Uterus (tissue), 4 donors: ENCODE results near the gene P2RY1. TPM values are rescaled to one million over a fixed set of nuclear protein-coding genes. Genes with fewer than 3 reads are reported as not detected.
"Not testable (repeated sequence)": the region's sequence is repeated elsewhere in the genome, so short reads cannot be mapped to it uniquely, and the experiment has no call there.

ENCODE experiments used
- DNase-seq, 2 donors: peaks; one replicate each; pipeline ENCODE4 v3.0.0-alpha.2; 2019 to 2020
- H3K27ac ChIP-seq, 2 donors: fragments of 200-600 bp; sonication (generic); 1 replicate in 1 of 2; 2 replicates in 1 of 2; pipeline ENCODE4 v1.5.1; 2016 to 2018
- H3K27me3 ChIP-seq, 2 donors: fragments of 200-600 bp; sonication (generic); one replicate each; pipeline ENCODE4 v1.5.1; 2018 to 2019; ENCODE audit warnings: control low read depth in 1 of 2
- H3K36me3 ChIP-seq, 2 donors: fragments of 200-600 bp; sonication (generic); one replicate each; pipeline ENCODE4 v1.5.1; 2019; ENCODE audit warnings: control low read depth in 1 of 2
- H3K4me1 ChIP-seq, 2 donors: fragments of 200-600 bp; sonication (generic); one replicate each; pipeline ENCODE4 v1.5.1; 2018 to 2019; ENCODE audit warnings: control low read depth in 1 of 2
- H3K4me3 ChIP-seq, 2 donors: fragments of 200-600 bp; sonication (generic); 1 replicate in 1 of 2; 2 replicates in 1 of 2; pipeline ENCODE4 v1.5.1; 2018 to 2019; ENCODE audit warnings: mild to moderate bottlenecking in 1 of 2
- H3K9me3 ChIP-seq, 2 donors: fragments of 200-600 bp; sonication (generic); one replicate each; pipeline ENCODE4 v1.5.1; 2019; ENCODE audit warnings: control low read depth in 1 of 2
- POLR2A ChIP-seq, 2 donors: fragments of 450-650 bp; IDR thresholded peaks; one replicate each; pipeline ENCODE4 v1.6.1; 2016; ENCODE audit warnings: antibody characterized with exemption in 2 of 2, mild to moderate bottlenecking in 1 of 2, moderate library complexity in 1 of 2
- intact Hi-C: fragments of 100-400 bp; cut with DNase I; formaldehyde crosslinking; loops from one replicate; pipeline ENCODE4 v1.15.1; 2023; ENCODE audit warnings: low total_unique reads
- total RNA-seq, 4 donors: library from RNA; depleted of rRNA in 3 of 4; stranded (reverse); fragments of >200 nt in 3 of 4; gene quantifications; one replicate each; pipeline versions ENCODE4 v1.1.0 to v1.2.4, GENCODE V29; 2014 to 2023
- TF ChIP-seq, protein P1 (sequence below), 4 experiments: fragments of 200-600 bp in 2 of 4; fragments of 450-650 bp in 2 of 4; sonication (generic) in 2 of 4; IDR thresholded peaks; one replicate each; pipeline ENCODE4 v1.5.1; 2016 to 2019; ENCODE audit warnings: antibody characterized with exemption in 4 of 4, mild to moderate bottlenecking in 2 of 4, moderate library complexity in 1 of 4
- donor health status: DM: yes; HTN: yes; CAD: no.

P2RY1 gene
- total RNA-seq, 4 donors from 2014 or later, result 4.9 to 30.7 (median 13.8) TPM

DNA sequence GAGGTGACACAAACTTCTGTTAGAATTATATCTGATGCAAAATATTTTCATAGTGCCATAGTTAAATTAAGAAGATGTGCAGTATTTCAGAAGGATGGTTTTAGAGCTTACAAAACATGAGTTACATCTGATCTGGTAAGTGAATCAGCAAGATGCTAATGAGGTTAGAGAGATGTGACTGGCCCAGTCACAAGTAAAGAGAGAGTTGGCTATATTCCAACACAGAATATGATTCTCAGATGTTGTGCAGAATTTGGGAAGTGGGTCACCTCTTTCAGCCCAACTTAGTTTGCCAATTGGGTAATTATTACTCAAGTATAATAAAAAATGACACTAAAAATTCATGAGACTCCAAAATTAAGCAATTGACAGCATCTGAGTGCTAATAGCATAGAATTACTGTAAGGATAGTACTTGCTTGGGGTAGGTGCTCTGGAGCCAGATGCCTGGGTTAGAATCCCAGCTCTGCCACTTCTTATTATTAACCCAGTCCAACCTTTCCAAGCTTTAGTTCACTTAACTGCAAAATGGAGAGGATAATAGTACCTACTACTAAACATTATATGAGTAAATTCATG, 30.8 kb downstream of the P2RY1 start:
- no peak for DNase-seq
- Histone ChIP-seq H3K27me3 (no peaks in the 10 kb centered on the region), H3K4me1 (no peaks in the 10 kb centered on the region), H3K9me3 (no peaks in the 10 kb centered on the region), H3K36me3 (no peaks in the 10 kb centered on the region), H3K4me3 (no peak overlapping the region), H3K27ac (no peak overlapping the region)
- TF ChIP-seq, protein P1, sequence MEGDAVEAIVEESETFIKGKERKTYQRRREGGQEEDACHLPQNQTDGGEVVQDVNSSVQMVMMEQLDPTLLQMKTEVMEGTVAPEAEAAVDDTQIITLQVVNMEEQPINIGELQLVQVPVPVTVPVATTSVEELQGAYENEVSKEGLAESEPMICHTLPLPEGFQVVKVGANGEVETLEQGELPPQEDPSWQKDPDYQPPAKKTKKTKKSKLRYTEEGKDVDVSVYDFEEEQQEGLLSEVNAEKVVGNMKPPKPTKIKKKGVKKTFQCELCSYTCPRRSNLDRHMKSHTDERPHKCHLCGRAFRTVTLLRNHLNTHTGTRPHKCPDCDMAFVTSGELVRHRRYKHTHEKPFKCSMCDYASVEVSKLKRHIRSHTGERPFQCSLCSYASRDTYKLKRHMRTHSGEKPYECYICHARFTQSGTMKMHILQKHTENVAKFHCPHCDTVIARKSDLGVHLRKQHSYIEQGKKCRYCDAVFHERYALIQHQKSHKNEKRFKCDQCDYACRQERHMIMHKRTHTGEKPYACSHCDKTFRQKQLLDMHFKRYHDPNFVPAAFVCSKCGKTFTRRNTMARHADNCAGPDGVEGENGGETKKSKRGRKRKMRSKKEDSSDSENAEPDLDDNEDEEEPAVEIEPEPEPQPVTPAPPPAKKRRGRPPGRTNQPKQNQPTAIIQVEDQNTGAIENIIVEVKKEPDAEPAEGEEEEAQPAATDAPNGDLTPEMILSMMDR (IDR thresholded peaks at IDR 0.05), result no peak
- intact Hi-C loops, result no loop called here

DNA sequence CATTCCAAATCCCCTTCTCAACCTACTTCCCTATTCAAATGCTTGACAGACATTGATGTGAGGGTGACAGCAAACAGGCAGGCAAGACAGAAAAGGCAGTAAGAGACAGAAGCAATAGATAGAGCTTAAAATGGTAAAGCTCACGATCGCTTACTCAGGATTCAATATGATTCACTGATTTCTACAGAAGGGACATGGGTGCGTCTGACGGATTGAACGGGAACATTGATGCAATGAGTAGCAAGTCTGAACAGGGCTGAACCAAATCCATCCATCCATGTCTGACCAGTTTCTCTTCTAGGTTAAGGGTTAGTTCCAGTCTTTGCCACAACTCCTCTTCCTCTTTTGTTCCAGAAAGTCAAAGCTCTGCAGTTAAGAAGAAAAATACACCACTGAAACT, 35.1 kb downstream of the P2RY1 start:
- Histone ChIP-seq H3K9me3 (no peaks in the 10 kb centered on the region), H3K4me1 (no peaks in the 10 kb centered on the region), H3K36me3 (no peaks in the 10 kb centered on the region), H3K27ac (no peak overlapping the region), H3K4me3 (no peak overlapping the region), H3K27me3 (no peaks in the 10 kb centered on the region)
- TF ChIP-seq, protein P1 (IDR thresholded peaks at IDR 0.05), result no peak
- intact Hi-C loops, result no loop called here
- DNase-seq, result no peak

DNA sequence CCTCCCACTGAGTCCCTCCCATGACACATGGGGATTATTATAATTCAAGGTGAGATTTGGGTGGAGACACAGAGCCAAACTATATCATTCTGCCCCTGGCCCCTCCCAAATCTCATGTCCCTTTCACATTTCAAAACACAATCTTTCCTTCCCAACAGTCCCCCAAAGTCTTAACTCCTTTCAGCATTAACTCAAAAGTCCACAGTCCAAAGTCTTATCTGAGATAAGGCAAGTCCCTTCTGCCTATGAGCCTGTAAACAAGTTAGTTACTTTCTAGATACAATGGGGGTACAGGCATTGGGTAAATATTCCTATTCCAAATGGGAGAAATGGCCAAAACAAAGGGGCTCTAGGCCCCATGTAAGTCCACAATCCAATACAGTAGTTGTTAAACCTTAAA, 38.4 kb downstream of the P2RY1 start:
- H3K27ac ChIP-seq, intact Hi-C loops, H3K9me3 ChIP-seq, H3K4me1 ChIP-seq, H3K27me3 ChIP-seq, H3K36me3 ChIP-seq, H3K4me3 ChIP-seq, DNase-seq: not testable (repeated sequence)

DNA sequence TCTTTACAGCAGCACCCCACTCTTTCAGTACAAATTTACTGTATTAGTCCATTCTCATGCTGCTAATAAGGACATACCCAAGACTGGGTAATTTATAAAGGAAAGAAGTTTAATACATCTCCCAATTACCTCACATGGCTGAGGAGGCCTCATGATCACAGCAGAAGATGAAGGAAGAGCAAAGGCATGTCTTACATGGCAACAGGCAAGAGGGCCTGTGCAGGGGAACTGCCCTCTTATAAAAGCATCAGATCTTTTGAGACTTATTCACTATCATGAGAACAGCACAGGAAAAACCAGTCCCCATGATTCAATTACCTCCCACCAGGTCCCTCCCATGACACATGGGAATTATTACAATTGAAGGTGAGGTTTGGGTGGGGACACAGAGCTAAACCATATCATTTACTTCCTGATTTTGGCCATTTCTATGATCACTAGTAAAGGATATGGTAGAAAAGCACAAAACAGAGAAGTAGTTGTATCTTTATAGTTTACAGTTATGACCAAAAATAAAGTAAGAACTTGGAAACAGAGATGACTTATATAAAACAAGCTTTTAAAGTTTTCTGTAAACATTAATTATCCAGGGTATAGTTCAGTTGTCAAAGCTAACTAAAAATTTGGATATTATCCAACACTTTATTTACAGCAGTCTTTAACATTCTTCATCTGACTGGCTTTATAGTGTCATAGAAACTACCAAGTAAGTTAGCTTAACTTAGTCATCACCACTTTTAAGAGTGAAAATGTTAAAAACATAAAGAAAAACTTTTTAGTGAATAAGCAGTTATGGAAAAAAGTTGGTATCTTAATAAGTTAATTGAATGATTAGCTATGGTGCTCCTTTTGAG, 40.2 kb downstream of the P2RY1 start:
- Histone ChIP-seq H3K27ac (no peak overlapping the region), H3K36me3 (no peaks in the 10 kb centered on the region), H3K4me1 (no peaks in the 10 kb centered on the region), H3K9me3 (no peaks in the 10 kb centered on the region), H3K27me3 (no peaks in the 10 kb centered on the region), H3K4me3 (no peak overlapping the region)
- TF ChIP-seq POLR2A (IDR thresholded peaks at IDR 0.05), result no peak
- TF ChIP-seq, protein P1 (IDR thresholded peaks at IDR 0.05), result no peak
- intact Hi-C loops, result no loop called here
- DNase-seq, result no peak

DNA sequence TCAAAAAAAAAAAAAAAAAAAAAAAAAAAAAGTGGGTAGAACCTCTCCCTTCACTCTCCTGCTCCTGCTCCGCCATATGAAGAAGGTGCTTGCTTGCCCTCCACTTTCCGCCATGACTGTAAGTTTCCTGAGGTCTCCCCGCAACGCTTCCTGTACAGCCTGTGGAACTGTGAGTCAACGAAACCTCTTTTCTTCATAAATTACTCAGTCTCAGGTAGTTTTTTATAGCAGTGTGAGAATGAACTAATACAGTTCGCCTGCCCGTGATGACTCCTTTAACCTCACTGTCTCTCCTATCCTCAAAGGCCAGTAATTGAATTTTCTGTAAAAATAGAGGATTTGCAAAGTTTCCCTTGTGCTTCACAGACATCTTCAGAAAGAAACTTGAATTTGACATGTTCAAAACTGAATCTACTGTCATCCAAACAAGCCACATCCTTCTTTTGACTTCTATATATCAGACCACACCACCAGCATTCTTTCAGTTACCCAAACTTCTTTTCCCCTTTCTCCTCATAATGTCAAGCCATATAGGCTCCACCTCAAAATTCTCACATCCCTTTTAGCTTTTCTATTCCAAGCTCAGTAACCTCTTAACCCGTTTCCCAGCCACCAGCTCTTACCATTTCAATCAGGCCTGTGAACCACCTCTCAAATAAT, 44.3 kb downstream of the P2RY1 start:
- intact Hi-C loops, result no loop called here
- Histone ChIP-seq H3K4me3 (no peak overlapping the region), H3K27me3 (no peaks in the 10 kb centered on the region), H3K27ac (no peak overlapping the region), H3K9me3 (no peaks in the 10 kb centered on the region), H3K36me3 (no peaks in the 10 kb centered on the region), H3K4me1 (no peaks in the 10 kb centered on the region)
- DNase-seq, result no peak
- no peak for TF ChIP-seq POLR2A (IDR thresholded peaks at IDR 0.05)
- TF ChIP-seq, protein P1 (IDR thresholded peaks at IDR 0.05), result no peak
